ENCODE data around the gene ARL9.

GRCh38 chr4:56463711-56464110 lies 41.9 kb upstream of the ARL9 start:
- no peak for TF ChIP-seq ZNF274 (IDR thresholded peaks at IDR 0.05; ENCODE audit: low read depth, low read length)
- TF ChIP-seq YY1 (IDR thresholded peaks at IDR 0.05; ENCODE audit: insufficient read depth, insufficient read length), result no peak

Data from NT2/D1 (cell line).